Activated T-helper 1 cell treated with anti-CD3 and anti-CD28 coated beads, Interleukin-2, amount 50 U/mL, for 16 hours (primary cell): ENCODE measurements around the gene SYNDIG1.

ENCODE experiments used
- DNase-seq, 2 donors: peaks; one replicate each; pipeline ENCODE4 v3.0.0-alpha.2; 2020; ENCODE audit warnings: low read depth in 1 of 2, low spot score in 1 of 2

The SYNDIG1 gene

GRCh38 chr20:24672181-24672880 is 202.9 kb downstream of the SYNDIG1 start:
- no peak for DNase-seq

GRCh38 chr20:24672886-24673677 is 203.7 kb downstream of the SYNDIG1 start:
- no peak for DNase-seq

GRCh38 chr20:24673678-24674570 is 204.5 kb downstream of the SYNDIG1 start:
- no peak for DNase-seq

GRCh38 chr20:24674921-24675605 is 205.6 kb downstream of the SYNDIG1 start:
- DNase-seq: no peak

- no peak for DNase-seq
Measured at GRCh38 chr20:24675651-24676352, 206.4 kb downstream of the SYNDIG1 start.

- no peak for DNase-seq
Measured at GRCh38 chr20:24676353-24676977, 207.0 kb downstream of the SYNDIG1 start.

- no peak for DNase-seq
Measured at GRCh38 chr20:24676978-24677370, 207.5 kb downstream of the SYNDIG1 start.

- DNase-seq: no peak
Measured at GRCh38 chr20:24677626-24678315, 208.3 kb downstream of the SYNDIG1 start.

GRCh38 chr20:24678351-24679106 is 209.1 kb downstream of the SYNDIG1 start:
- DNase-seq: no peak

GRCh38 chr20:24679448-24680047 is 210.1 kb downstream of the SYNDIG1 start:
- DNase-seq: no peak

- no peak for DNase-seq
Measured at GRCh38 chr20:24681634-24682495, 212.4 kb downstream of the SYNDIG1 start.

GRCh38 chr20:24682496-24682985 is 213.1 kb downstream of the SYNDIG1 start:
- no peak for DNase-seq

- DNase-seq: no peak
Measured at GRCh38 chr20:24683676-24684075, 214.2 kb downstream of the SYNDIG1 start.

- DNase-seq: no peak
Measured at GRCh38 chr20:24684421-24684871, 215.0 kb downstream of the SYNDIG1 start.

GRCh38 chr20:24684956-24685691 is 215.7 kb downstream of the SYNDIG1 start:
- DNase-seq: no peak

- DNase-seq: no peak
Measured at GRCh38 chr20:24685736-24686135, 216.3 kb downstream of the SYNDIG1 start.
